Right cardiac atrium (tissue), 5 donors: ENCODE data around the gene PKM. TPM values are rescaled to one million over a fixed set of nuclear protein-coding genes. Genes with fewer than 3 reads are reported as not detected.

Experiments used
- ATAC-seq, 2 donors: fragments of 200-7000 bp; cut with Tn5 transposase; one replicate each; pipeline versions ENCODE4 v1.8.0 to v1.9.1; 2020; ENCODE audit warnings: moderate library complexity in 2 of 2, mild to moderate bottlenecking in 1 of 2
- DNase-seq, 3 donors: peaks; one replicate each; pipeline ENCODE4 v3.0.0-alpha.2; 2020
- H3K27ac ChIP-seq: one replicate; pipeline ENCODE4 v1.5.1; 2013; ENCODE audit warnings: mild to moderate bottlenecking, low read length, control low read depth, moderate library complexity
- H3K27me3 ChIP-seq: one replicate; pipeline ENCODE4 v1.6.1; 2013; ENCODE audit not compliant: control insufficient read depth, insufficient read depth
- H3K4me1 ChIP-seq: one replicate; pipeline ENCODE4 v1.6.1; 2013; ENCODE audit warnings: low read length; ENCODE audit not compliant: control insufficient read depth, insufficient read depth
- H3K4me3 ChIP-seq: one replicate; pipeline ENCODE4 v1.5.1; 2013; ENCODE audit warnings: low read length, control low read depth
- H3K9me3 ChIP-seq: one replicate; pipeline ENCODE4 v1.6.1; 2013; ENCODE audit warnings: low read length; ENCODE audit not compliant: control insufficient read depth
- WGBS: extraction: QIAGEN DNeasy Blood & Tissue Kit; methylation state at CpG from one replicate; pipeline ENCODE4 v1.1.7; 2013; 5-methylcytosine and 5-hydroxymethylcytosine counted together
- intact Hi-C, 4 donors: fragments of 100-400 bp; cut with DNase I; formaldehyde crosslinking; loops; one replicate each; pipeline versions ENCODE4 v1.11.0 to v1.14.0; 2022 to 2023
- polyA plus RNA-seq: library from polyadenylated mRNA; stranded (reverse); fragments of 200-250 nt; gene quantifications from one replicate; pipeline ENCODE4 v1.2.3, GENCODE V29; 2013
- total RNA-seq, 4 donors: library from RNA; stranded (reverse); fragmentation: NEBNext Ultra II Directional; extraction: Animal tissue kit (Norgen Biotek cat#: 25700); gene quantifications; one replicate each; pipeline ENCODE4 v1.2.1, GENCODE V29; 2021
- donor health status: healthy with polysubstance abuse.
- donor health status: DM: no; HTN: yes; CAD: no.
- donor health status: DM: no; HTN: no; CAD: no.
- donor health status: DM: no; HTN: yes; CAD: no; lungs with severe emphysema.
- donor health status: DM: yes; HTN: yes; CAD: no.

The PKM gene
- total and polyA plus RNA-seq, 5 donors = 822 to 1,102 (median 988) TPM

GRCh38 chr15:72193836-72194396, 37.1 kb downstream of the PKM start:
- DNase-seq (no peak), ATAC-seq (no peak)
- no peaks in the 10 kb centered on the region for H3K9me3 ChIP-seq
- WGBS = 73% methylated on average over 8 of the region's 8 CpGs
- H3K4me1 ChIP-seq = no peaks in the 10 kb centered on the region
- H3K27ac ChIP-seq = no peak overlapping the region
- intact Hi-C loops = no loop called here
- H3K4me3 ChIP-seq = no peak overlapping the region
- no peaks in the 10 kb centered on the region for H3K27me3 ChIP-seq

GRCh38 chr15:72192416-72192815, 38.6 kb downstream of the PKM start:
- ATAC-seq = no peak

GRCh38 chr15:72189250-72189902, 41.6 kb downstream of the PKM start:
- ATAC-seq (no peak), DNase-seq (no peak)
- no peak overlapping the region for H3K27ac ChIP-seq
- H3K27me3 ChIP-seq = no peaks in the 10 kb centered on the region
- no peaks in the 10 kb centered on the region for H3K4me1 ChIP-seq
- H3K4me3 ChIP-seq = no peak overlapping the region
- 88% methylated on average over 2 of the region's 2 CpGs for WGBS
- intact Hi-C loops = no loop called here
- no peaks in the 10 kb centered on the region for H3K9me3 ChIP-seq

More at GRCh38 chr15:72192416-72192815, 38.6 kb downstream of the PKM start:
- 71% methylated on average over 3 of the region's 3 CpGs for WGBS
- no peak for DNase-seq
- Histone ChIP-seq H3K4me3 (no peak overlapping the region), H3K4me1 (no peaks in the 10 kb centered on the region), H3K9me3 (no peaks in the 10 kb centered on the region), H3K27me3 (no peaks in the 10 kb centered on the region), H3K27ac (no peak overlapping the region)
- intact Hi-C loops = no loop called here

GRCh38 chr15:72184165-72184811, 46.7 kb downstream of the PKM start:
- H3K4me3 ChIP-seq = peak overlapping the region; percentile 21
- intact Hi-C loops = no loop called here
- no peaks in the 10 kb centered on the region for H3K9me3 ChIP-seq
- peaks cover 7% of the 10 kb centered on the region for H3K4me1 ChIP-seq
- 8% methylated on average over 34 of the region's 34 CpGs for WGBS
- H3K27me3 ChIP-seq = no peaks in the 10 kb centered on the region
- no peak overlapping the region for H3K27ac ChIP-seq
- DNase-seq (peak in 2 of 3 donors; percentile 67 to 71), ATAC-seq (peak; percentile 78 to 84)

- intact Hi-C loops = no loop called here
- no peak for DNase-seq
- Histone ChIP-seq H3K27ac (no peak overlapping the region), H3K4me1 (peaks cover 7% of the 10 kb centered on the region), H3K27me3 (no peaks in the 10 kb centered on the region), H3K9me3 (no peaks in the 10 kb centered on the region), H3K4me3 (no peak overlapping the region)
- ATAC-seq = no peak
- 35% methylated on average over 12 of the region's 12 CpGs for WGBS
Measured at GRCh38 chr15:72183781-72184164, 47.2 kb downstream of the PKM start.

- DNase-seq (no peak), ATAC-seq (no peak)
- no peaks in the 10 kb centered on the region for H3K9me3 ChIP-seq
- intact Hi-C loops = no loop called here
- no peak overlapping the region for H3K27ac ChIP-seq
- no peaks in the 10 kb centered on the region for H3K27me3 ChIP-seq
- 82% methylated on average over 3 of the region's 3 CpGs for WGBS
- no peak overlapping the region for H3K4me3 ChIP-seq
- H3K4me1 ChIP-seq = peaks cover 7% of the 10 kb centered on the region
Measured at GRCh38 chr15:72182673-72183072, 48.3 kb downstream of the PKM start.

- DNase-seq = no peak
- no peak overlapping the region for H3K27ac ChIP-seq
- H3K27me3 ChIP-seq = no peaks in the 10 kb centered on the region
- intact Hi-C loops = no loop called here
- H3K4me1 ChIP-seq = peaks cover 7% of the 10 kb centered on the region
- WGBS = 93% methylated on average over 3 of the region's 3 CpGs
- no peak for ATAC-seq
- no peak overlapping the region for H3K4me3 ChIP-seq
- H3K9me3 ChIP-seq = no peaks in the 10 kb centered on the region
Measured at GRCh38 chr15:72182244-72182643, 48.7 kb downstream of the PKM start.

GRCh38 chr15:72180761-72181324, 50.1 kb downstream of the PKM start:
- Histone ChIP-seq H3K9me3 (no peaks in the 10 kb centered on the region), H3K4me3 (no peak overlapping the region), H3K4me1 (peaks cover 7% of the 10 kb centered on the region), H3K27me3 (no peaks in the 10 kb centered on the region), H3K27ac (no peak overlapping the region)
- intact Hi-C loops = no loop called here
- ATAC-seq = no peak
- WGBS = 90% methylated on average over 5 of the region's 5 CpGs
- DNase-seq = no peak

GRCh38 chr15:72179950-72180581, 50.9 kb downstream of the PKM start:
- 47% methylated on average over 16 of the region's 16 CpGs for WGBS
- peaks cover 7% of the 10 kb centered on the region for H3K4me1 ChIP-seq
- H3K27me3 ChIP-seq = no peaks in the 10 kb centered on the region
- intact Hi-C loops = no loop called here
- no peak overlapping the region for H3K4me3 ChIP-seq
- peak; percentile 30 to 68 for ATAC-seq
- peak in 2 of 3 donors; percentile 64 to 72 for DNase-seq
- H3K27ac ChIP-seq = no peak overlapping the region
- no peaks in the 10 kb centered on the region for H3K9me3 ChIP-seq

GRCh38 chr15:72178976-72179585, 51.9 kb downstream of the PKM start:
- Histone ChIP-seq H3K27me3 (no peaks in the 10 kb centered on the region), H3K27ac (no peak overlapping the region)

More at GRCh38 chr15:72178976-72179585, 51.9 kb downstream of the PKM start:
- H3K4me3 ChIP-seq = no peak overlapping the region
- intact Hi-C loops = no loop called here
- DNase-seq (peak in 1 of 3 donors; percentile 23), ATAC-seq (no peak)
- peaks cover 5% of the 10 kb centered on the region for H3K4me1 ChIP-seq
- 91% methylated on average over 13 of the region's 13 CpGs for WGBS
- no peaks in the 10 kb centered on the region for H3K9me3 ChIP-seq
